ENCODE data around the gene RNF17.

- TF ChIP-seq CTCF (IDR thresholded peaks at IDR 0.05; ENCODE audit: borderline replicate concordance, extremely low read depth, low read length, poor library complexity, severe bottlenecking): no peak
- TF ChIP-seq EZH2 (IDR thresholded peaks at IDR 0.05; ENCODE audit: borderline replicate concordance, low read depth, low read length, severe bottlenecking): no peak
Measured at GRCh38 chr13:24827799-24828198, 63.8 kb downstream of the RNF17 start.

Measured in DND-41 (cell line).